ENCODE results near the gene RHBDL3. TPM values are rescaled to one million over a fixed set of nuclear protein-coding genes. Genes with fewer than 3 reads are reported as not detected.
"Not testable (repeated sequence)": the region's sequence is repeated elsewhere in the genome, so short reads cannot be mapped to it uniquely, and the experiment has no call there.

Gene RHBDL3
- total RNA-seq, 2 donors from 2014 or later, result 0.33 to 0.40 TPM

DNA sequence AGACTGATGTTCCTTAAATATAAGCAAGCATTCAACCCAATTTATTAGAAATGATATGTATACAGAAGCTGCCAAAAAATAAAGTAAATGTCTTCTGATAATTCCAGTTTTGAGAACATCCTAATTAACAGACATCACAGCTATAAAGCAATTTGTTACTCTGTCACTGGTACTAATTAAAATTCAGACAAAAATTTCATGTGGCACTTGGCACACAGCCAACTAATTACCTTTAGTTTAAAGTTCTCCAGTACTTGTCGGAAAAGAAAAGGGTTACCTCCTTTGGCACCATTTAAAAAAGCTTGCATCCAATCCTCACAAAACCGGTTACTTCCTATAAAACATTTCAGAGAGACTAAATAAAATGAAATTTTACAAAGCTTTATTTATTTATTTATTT, 67.6 kb downstream of the RHBDL3 start:
- H3K27me3 Mint-ChIP-seq, result no peaks in the 10 kb centered on the region
- H3K4me3 Mint-ChIP-seq, result no peak overlapping the region
- H3K9me3 Mint-ChIP-seq, result no peaks in the 10 kb centered on the region
- peaks cover 23 to 33% of the 10 kb centered on the region in 2 donors for H3K4me1 Mint-ChIP-seq (ENCODE audit: low read depth in 2 of 2)
- peaks cover 8% of the 10 kb centered on the region for H3K36me3 Mint-ChIP-seq
- ATAC-seq (no peak), DNase-seq (ENCODE audit: low spot score) (no peak)
- H3K27ac Mint-ChIP-seq, result no peak overlapping the region

DNA sequence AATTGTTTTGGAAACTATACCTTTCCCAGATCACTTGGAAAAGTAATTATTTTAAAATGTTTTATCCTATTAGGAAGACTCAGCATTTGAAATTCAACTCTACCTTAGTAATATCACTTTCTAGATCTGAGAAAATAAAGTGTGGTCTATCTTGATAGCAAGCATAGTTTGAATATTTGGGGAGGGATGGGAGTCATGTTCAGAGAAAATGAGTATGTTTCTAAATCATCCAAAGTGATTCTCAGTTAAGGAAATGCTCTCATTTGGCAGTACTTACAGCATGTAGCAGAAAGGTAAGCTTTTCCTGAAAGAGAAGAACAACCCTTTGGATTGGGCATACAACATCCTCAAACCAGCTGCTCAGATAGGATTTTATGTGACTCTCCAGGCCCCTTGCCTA, 69.4 kb downstream of the RHBDL3 start:
- peaks cover 8% of the 10 kb centered on the region for H3K36me3 Mint-ChIP-seq
- H3K27ac Mint-ChIP-seq, result peak overlapping the region; percentile 54 to 76
- no peaks in the 10 kb centered on the region for H3K27me3 Mint-ChIP-seq
- H3K4me1 Mint-ChIP-seq (ENCODE audit: low read depth in 2 of 2), result peaks cover 22 to 25% of the 10 kb centered on the region in 2 donors
- DNase-seq (ENCODE audit: low spot score) (no peak), ATAC-seq (no peak)
- no peak overlapping the region for H3K4me3 Mint-ChIP-seq
- H3K9me3 Mint-ChIP-seq, result no peaks in the 10 kb centered on the region

- Mint-ChIP-seq H3K27ac (peak overlapping the region; percentile 54 to 76), H3K4me3 (no peak overlapping the region), H3K27me3 (no peaks in the 10 kb centered on the region), H3K4me1 (ENCODE audit: low read depth in 2 of 2) (peaks cover 17 to 19% of the 10 kb centered on the region in 2 donors), H3K9me3 (no peaks in the 10 kb centered on the region), H3K36me3 (peaks cover 8% of the 10 kb centered on the region)
- no peak for DNase-seq (ENCODE audit: low spot score)
- no peak for ATAC-seq
Observed at GRCh38 chr17:32335687-32336086, 70.1 kb downstream of the RHBDL3 start.

DNA sequence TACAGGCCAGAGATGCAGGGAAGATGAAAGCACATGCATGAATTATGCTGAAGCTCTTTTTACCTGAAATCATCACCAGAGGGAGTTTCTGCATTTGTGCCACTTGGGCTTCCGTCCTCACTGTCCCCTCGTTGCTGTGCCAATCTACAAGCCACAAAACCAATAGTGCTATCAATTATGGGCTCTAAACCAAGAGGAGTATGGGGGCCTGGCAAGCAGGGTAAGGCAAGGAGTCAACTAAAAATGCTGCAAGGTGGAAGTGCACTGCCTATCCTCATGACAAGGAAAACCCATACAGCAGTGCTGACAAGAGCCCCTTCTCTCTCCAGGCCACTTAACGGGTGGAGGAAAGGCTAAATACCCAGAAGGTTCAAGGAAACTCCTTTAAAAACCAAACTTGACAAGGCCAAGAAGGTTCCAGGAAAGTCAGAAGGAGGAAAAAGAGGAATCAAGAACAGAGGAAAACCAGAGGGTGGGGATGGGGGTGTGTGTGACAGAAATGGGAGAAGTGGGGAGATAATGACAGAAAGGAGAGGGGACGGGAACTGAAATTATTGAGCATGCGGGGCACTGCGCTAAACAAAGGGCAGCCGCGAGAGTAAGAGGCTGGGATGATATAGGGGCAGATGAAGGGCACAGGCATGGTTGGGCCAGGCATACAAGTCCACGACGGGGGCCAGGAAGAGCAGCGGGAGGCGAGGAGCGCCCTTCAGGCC, 75.7 kb downstream of the RHBDL3 start:
- peak overlapping the region; percentile 79 to 93 for H3K27ac Mint-ChIP-seq
- peak; percentile 34 to 76 for ATAC-seq
- no peaks in the 10 kb centered on the region for H3K9me3 Mint-ChIP-seq
- H3K4me3 Mint-ChIP-seq, result peak overlapping the region; percentile 87
- H3K4me1 Mint-ChIP-seq (ENCODE audit: low read depth in 2 of 2), result peaks cover 21% of the 10 kb centered on the region in 2 donors
- H3K27me3 Mint-ChIP-seq, result no peaks in the 10 kb centered on the region
- DNase-seq (ENCODE audit: low spot score), result no peak
- H3K36me3 Mint-ChIP-seq, result no peaks in the 10 kb centered on the region

- peaks cover 21% of the 10 kb centered on the region in 2 donors for H3K4me1 Mint-ChIP-seq (ENCODE audit: low read depth in 2 of 2)
- DNase-seq (ENCODE audit: low spot score), result peak; percentile 81
- H3K27me3 Mint-ChIP-seq, result no peaks in the 10 kb centered on the region
Observed at GRCh38 chr17:32341857-32342602, 76.4 kb downstream of the RHBDL3 start, which contains the start of gene C17orf75. C17orf75 (minus strand) TSS chr17:32342173; CDS start chr17:32342139, 34 bp downstream.

DNA sequence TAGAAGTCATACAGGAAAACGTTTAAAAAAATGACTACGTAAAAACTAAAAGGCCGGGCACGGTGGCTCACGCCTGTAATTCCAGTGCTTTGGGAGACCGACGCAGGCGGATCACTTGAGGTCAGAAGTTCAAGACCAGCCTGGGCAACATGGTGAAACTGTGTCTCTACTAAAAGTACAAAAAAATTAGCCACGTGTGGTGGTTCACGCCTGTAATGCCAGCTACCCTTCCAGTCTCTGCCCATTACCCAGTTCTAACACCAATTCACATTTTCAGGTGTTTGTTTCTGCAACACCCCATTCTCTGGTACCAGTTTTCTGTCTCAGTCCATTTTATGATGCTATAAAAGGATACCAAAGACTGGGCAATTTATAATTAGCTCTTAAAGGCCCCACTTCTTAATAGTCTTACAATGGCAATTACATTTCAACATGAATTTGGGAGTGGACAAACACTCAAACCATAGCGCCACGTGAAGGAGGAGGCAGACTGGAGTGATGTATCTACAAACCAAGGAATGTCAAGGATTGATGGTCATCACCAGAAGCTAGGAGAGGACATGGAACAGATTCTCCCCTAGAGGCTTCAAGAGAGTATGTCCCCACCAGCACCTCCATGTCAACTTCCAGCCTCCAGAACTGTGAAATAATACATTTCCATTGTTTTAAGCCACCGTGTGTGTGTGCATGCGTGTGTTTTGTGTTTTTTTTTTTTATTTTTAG, 77.1 kb downstream of the RHBDL3 start:
- peaks cover 21% of the 10 kb centered on the region in 2 donors for H3K4me1 Mint-ChIP-seq (ENCODE audit: low read depth in 2 of 2)
- H3K4me3 Mint-ChIP-seq, result peak overlapping the region; percentile 87
- no peaks in the 10 kb centered on the region for H3K9me3 Mint-ChIP-seq
- DNase-seq (ENCODE audit: low spot score), result no peak
- H3K27ac Mint-ChIP-seq, result peak overlapping the region; percentile 79 to 93
- no peaks in the 10 kb centered on the region for H3K36me3 Mint-ChIP-seq
- H3K27me3 Mint-ChIP-seq, result no peaks in the 10 kb centered on the region
- no peak for ATAC-seq

More at GRCh38 chr17:32341857-32342602, 76.4 kb downstream of the RHBDL3 start, which contains the start of gene C17orf75:
- H3K36me3 Mint-ChIP-seq, result no peaks in the 10 kb centered on the region
- ATAC-seq, result peak; percentile 92
- H3K27ac Mint-ChIP-seq, result peak within 1 kb of the TSS; percentile 79 to 93
- no peaks in the 10 kb centered on the region for H3K9me3 Mint-ChIP-seq
- peak within 1 kb of the TSS; percentile 87 for H3K4me3 Mint-ChIP-seq

DNA sequence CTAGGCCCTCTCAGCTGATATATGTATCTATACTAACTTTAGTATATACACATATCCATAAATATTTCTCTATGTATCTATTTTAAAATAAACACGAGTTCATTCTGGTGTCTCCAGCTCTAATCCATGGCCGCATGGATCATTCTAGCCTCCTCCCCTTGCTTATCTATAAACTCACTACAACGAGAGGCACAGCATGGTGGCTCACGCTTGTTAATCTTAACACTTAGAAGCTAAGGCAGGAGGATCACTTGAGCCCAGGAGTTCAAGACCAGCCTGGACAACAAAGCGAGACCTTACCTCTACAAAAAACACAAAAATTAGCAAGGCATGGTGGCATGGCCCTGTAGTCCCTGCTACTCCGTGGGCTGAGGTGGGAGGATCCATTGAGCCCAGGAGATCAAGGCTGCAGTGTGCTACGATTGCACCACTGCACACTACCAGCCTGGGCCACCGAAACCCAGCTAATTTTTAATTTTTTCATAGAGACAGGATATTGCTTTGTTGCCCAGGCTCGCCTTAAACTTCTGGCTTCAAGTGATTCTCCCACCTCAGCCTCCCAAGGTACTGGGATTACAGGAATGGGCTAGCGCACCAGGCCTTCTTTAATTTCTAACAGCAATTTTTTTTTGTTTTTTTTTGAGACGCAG, 80.4 kb downstream of the RHBDL3 start:
- Mint-ChIP-seq H3K4me3 (no peak overlapping the region), H3K27ac (no peak overlapping the region)

DNA sequence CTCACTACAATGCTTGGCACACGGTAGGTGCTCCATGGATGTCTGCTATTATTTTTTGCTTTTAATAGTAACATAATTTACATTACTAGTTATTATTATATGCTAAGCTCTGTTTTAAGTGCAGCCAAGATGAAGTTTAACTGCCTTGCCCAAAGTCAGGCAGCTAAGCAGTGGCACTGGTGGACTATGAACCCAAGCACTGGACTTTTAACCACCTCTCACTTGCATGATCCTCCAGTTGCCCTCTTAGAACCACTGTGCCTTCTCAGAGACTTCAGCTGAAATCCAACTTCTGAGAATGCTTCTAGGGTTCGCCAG, 82.8 kb downstream of the RHBDL3 start:
- Mint-ChIP-seq H3K9me3 (no peaks in the 10 kb centered on the region), H3K27ac (no peak overlapping the region), H3K27me3 (no peaks in the 10 kb centered on the region), H3K4me1 (ENCODE audit: low read depth in 2 of 2) (peaks cover 8 to 18% of the 10 kb centered on the region in 2 donors), H3K36me3 (peaks cover 19% of the 10 kb centered on the region), H3K4me3 (peak overlapping the region; percentile 95)
- DNase-seq (ENCODE audit: low spot score), result no peak
- no peak for ATAC-seq

More for the DNA sequence above, 80.4 kb downstream of the RHBDL3 start:
- no peaks in the 10 kb centered on the region for H3K9me3 Mint-ChIP-seq
- no peak for ATAC-seq
- no peaks in the 10 kb centered on the region for H3K27me3 Mint-ChIP-seq
- peaks cover 22 to 23% of the 10 kb centered on the region in 2 donors for H3K4me1 Mint-ChIP-seq (ENCODE audit: low read depth in 2 of 2)
- DNase-seq (ENCODE audit: low spot score), result no peak
- H3K36me3 Mint-ChIP-seq, result peaks cover 14% of the 10 kb centered on the region

- Mint-ChIP-seq H3K9me3 (no peaks in the 10 kb centered on the region), H3K36me3 (peaks cover 19% of the 10 kb centered on the region), H3K4me1 (ENCODE audit: low read depth in 2 of 2) (peaks cover 8 to 19% of the 10 kb centered on the region in 2 donors), H3K27ac (peak overlapping the region; percentile 98 to 99), H3K4me3 (peak overlapping the region; percentile 95), H3K27me3 (no peaks in the 10 kb centered on the region)
- ATAC-seq (no peak), DNase-seq (ENCODE audit: low spot score) (no peak)
Observed at GRCh38 chr17:32349503-32349853, 83.8 kb downstream of the RHBDL3 start.

GRCh38 chr17:32349854-32350665, 84.4 kb downstream of the RHBDL3 start, which contains the start of gene ZNF207:
ZNF207 (plus strand) TSS chr17:32350157; CDS start chr17:32350286, 129 bp downstream.
- Mint-ChIP-seq H3K9me3 (no peaks in the 10 kb centered on the region), H3K27ac (peak within 1 kb of the TSS; percentile 98 to 99), H3K4me3 (peak within 1 kb of the TSS; percentile 95), H3K36me3 (peaks cover 25% of the 10 kb centered on the region), H3K27me3 (no peaks in the 10 kb centered on the region), H3K4me1 (ENCODE audit: low read depth in 2 of 2) (peaks cover 13 to 24% of the 10 kb centered on the region in 2 donors)
- ATAC-seq (peak; percentile 100), DNase-seq (ENCODE audit: low spot score) (peak; percentile 96)

- Mint-ChIP-seq H3K4me1 (ENCODE audit: low read depth in 2 of 2) (peaks cover 21 to 32% of the 10 kb centered on the region in 2 donors), H3K27me3 (no peaks in the 10 kb centered on the region), H3K27ac (peak overlapping the region; percentile 98 to 99), H3K4me3 (peak overlapping the region; percentile 95), H3K9me3 (no peaks in the 10 kb centered on the region), H3K36me3 (peaks cover 32% of the 10 kb centered on the region)
- peak; percentile 51 to 55 for ATAC-seq
- peak; percentile 70 for DNase-seq (ENCODE audit: low spot score)
Observed at GRCh38 chr17:32350666-32351418, 85.2 kb downstream of the RHBDL3 start.

GRCh38 chr17:32352734-32353133, 87.1 kb downstream of the RHBDL3 start:
- not testable (repeated sequence) for H3K27me3 Mint-ChIP-seq; H3K9me3 Mint-ChIP-seq; DNase-seq (ENCODE audit: low spot score); H3K27ac Mint-ChIP-seq; ATAC-seq
- Mint-ChIP-seq H3K4me1 (ENCODE audit: low read depth in 2 of 2) (peaks cover 29 to 40% of the 10 kb centered on the region in 2 donors), H3K36me3 (peaks cover 34% of the 10 kb centered on the region), H3K4me3 (peak overlapping the region; percentile 95)
